ENCODE data around the gene FAN1. TPM values are rescaled to one million over a fixed set of nuclear protein-coding genes. Genes with fewer than 3 reads are reported as not detected.
A peak's percentile ranks its signal among the peaks of the same experiment; 100 is the strongest.

FAN1 gene
- total RNA-seq, 6 experiments from 2014 or later = 7.6 to 16.3 (median 13.3) TPM

DNA sequence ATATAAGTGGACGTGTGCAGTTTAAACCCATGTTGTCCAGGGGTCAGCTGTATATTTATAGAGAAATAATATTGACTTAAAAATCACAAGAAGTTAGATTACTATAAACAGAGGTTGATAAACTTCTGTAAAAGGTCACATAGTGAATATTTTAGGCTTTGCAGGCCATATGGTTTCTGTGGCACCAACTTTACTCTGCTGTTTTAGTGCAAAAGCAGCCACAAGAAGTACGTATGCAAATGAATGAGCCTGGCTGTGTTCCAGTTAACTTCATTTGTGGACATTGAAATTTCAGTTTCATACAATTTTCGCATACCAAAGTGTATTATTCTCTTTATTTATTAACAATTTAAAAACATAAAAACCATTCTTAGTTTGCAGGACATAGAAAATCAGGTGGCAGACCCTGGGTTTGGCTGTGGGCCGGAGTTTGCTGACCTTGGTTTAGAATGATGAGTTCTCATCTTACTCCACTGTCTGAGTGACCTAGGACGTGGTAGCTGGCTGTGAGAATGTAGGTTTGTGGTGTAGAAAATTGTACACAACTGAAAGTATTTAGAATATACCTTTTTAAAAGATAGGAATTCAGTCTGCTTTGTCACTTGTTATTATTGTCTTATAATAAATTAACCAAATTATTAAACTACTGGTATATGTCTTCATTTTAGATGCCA is 16.3 kb downstream of the FAN1 start:
- H3K9me3 ChIP-seq = no peaks in the 10 kb centered on the region
- ATAC-seq (no peak), DNase-seq (no peak)
- intact Hi-C loops (cut with DNase I) = loop anchor here in 1 of 2 donors (10.0 kb wide), 1 partner anchor 45 kb away; no protein-coding TSS in a partner anchor
- no peaks in the 10 kb centered on the region for H3K27me3 ChIP-seq
- TF ChIP-seq, protein P1, sequence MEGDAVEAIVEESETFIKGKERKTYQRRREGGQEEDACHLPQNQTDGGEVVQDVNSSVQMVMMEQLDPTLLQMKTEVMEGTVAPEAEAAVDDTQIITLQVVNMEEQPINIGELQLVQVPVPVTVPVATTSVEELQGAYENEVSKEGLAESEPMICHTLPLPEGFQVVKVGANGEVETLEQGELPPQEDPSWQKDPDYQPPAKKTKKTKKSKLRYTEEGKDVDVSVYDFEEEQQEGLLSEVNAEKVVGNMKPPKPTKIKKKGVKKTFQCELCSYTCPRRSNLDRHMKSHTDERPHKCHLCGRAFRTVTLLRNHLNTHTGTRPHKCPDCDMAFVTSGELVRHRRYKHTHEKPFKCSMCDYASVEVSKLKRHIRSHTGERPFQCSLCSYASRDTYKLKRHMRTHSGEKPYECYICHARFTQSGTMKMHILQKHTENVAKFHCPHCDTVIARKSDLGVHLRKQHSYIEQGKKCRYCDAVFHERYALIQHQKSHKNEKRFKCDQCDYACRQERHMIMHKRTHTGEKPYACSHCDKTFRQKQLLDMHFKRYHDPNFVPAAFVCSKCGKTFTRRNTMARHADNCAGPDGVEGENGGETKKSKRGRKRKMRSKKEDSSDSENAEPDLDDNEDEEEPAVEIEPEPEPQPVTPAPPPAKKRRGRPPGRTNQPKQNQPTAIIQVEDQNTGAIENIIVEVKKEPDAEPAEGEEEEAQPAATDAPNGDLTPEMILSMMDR (IDR thresholded peaks at IDR 0.05) = no peak
- TF ChIP-seq POLR2A (IDR thresholded peaks at IDR 0.05) = no peak
- WGBS (ENCODE audit: insufficient coverage, low coverage, low lambda C conversion rate, missing lambda C conversion rate) = 84% methylated on average over 5 of the region's 5 CpGs
- H3K27ac ChIP-seq = no peak overlapping the region
- H3K36me3 ChIP-seq = peaks cover 0 to 71% (median 30%) of the 10 kb centered on the region in 4 donors
- no peak overlapping the region for H3K4me3 ChIP-seq
- H3K4me1 ChIP-seq = peaks cover 0 to 8% (median 3%) of the 10 kb centered on the region in 4 donors

DNA sequence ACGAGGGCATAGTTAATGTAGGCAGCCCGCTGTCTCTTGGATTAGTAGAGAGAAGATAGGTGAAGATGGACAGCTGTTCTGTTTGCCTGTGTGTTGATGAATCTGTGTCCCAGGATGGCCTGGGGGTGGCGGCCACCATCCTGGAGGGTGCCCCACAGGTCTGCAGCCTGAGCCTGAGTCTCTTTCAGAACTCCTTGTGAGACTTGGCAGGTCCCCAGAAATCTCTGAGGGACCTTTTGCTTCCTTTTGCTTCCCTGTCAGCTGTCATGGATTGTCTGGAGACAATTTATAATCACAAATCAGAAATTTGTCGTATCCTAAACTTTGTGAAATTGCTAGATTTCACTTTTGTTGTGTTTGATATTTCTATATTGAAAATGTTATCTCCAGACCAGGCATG is 17.4 kb downstream of the FAN1 start:
- Histone ChIP-seq H3K36me3 (peaks cover 0 to 77% (median 32%) of the 10 kb centered on the region in 4 donors), H3K4me3 (no peak overlapping the region), H3K27me3 (no peaks in the 10 kb centered on the region), H3K4me1 (peaks cover 0 to 8% (median 3%) of the 10 kb centered on the region in 4 donors), H3K27ac (no peak overlapping the region), H3K9me3 (no peaks in the 10 kb centered on the region)
- intact Hi-C loops (cut with DNase I) = no loop called here
- TF ChIP-seq, protein P1 (IDR thresholded peaks at IDR 0.05) = no peak
- no peak for TF ChIP-seq POLR2A (IDR thresholded peaks at IDR 0.05)
- DNase-seq = no peak
- 78% methylated on average over 1 of the region's 4 CpGs for WGBS (ENCODE audit: insufficient coverage, low coverage, low lambda C conversion rate, missing lambda C conversion rate)
- no peak for ATAC-seq

DNA sequence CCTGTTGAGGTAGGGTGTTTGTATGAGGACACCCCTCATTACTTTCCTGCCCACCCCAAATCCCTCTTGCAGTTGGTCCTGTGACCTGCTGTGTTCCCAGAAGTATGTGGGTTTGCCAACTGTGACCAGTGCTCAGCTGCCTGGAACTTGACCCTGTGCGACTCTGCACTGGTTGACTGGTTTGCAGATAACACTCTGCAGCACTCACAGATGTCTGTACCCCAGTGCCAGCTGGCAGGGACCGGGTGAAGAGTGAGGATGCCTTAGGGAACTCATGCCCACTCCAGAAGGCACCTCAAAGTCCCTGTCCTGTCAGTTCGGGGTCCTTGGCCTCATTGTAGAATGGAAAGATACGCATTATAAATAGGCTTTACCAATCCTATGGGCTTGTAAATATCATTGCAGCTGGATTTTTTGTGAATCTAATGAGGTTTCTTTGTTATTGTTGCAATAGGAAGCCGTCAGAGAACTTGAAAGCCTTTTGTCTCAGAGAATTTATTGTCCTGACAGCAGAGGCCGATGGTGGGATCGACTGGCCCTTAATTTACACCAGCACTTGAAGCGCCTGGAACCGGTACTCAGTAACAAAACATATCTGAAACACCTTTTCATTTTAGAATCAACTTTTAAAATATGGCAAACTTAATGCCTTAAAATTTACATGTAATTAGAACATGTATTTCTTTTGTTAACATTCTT is 18.2 kb downstream of the FAN1 start:
- Histone ChIP-seq H3K9me3 (no peaks in the 10 kb centered on the region), H3K4me3 (no peak overlapping the region), H3K36me3 (peaks cover 0 to 77% (median 34%) of the 10 kb centered on the region in 4 donors), H3K27me3 (no peaks in the 10 kb centered on the region), H3K27ac (no peak overlapping the region), H3K4me1 (peaks cover 0 to 8% (median 3%) of the 10 kb centered on the region in 4 donors)
- TF ChIP-seq, protein P1 (IDR thresholded peaks at IDR 0.05) = no peak
- no peak for TF ChIP-seq POLR2A (IDR thresholded peaks at IDR 0.05)
- DNase-seq (peak; percentile 46 to 74 (median 71)), ATAC-seq (peak; percentile 80 to 94 (median 92))
- whole genome bisulfite sequencing (ENCODE audit: insufficient coverage, low coverage, low lambda C conversion rate, missing lambda C conversion rate) = 85% methylated on average over 6 of the region's 9 CpGs
- intact Hi-C loops (cut with DNase I) = no loop called here

DNA sequence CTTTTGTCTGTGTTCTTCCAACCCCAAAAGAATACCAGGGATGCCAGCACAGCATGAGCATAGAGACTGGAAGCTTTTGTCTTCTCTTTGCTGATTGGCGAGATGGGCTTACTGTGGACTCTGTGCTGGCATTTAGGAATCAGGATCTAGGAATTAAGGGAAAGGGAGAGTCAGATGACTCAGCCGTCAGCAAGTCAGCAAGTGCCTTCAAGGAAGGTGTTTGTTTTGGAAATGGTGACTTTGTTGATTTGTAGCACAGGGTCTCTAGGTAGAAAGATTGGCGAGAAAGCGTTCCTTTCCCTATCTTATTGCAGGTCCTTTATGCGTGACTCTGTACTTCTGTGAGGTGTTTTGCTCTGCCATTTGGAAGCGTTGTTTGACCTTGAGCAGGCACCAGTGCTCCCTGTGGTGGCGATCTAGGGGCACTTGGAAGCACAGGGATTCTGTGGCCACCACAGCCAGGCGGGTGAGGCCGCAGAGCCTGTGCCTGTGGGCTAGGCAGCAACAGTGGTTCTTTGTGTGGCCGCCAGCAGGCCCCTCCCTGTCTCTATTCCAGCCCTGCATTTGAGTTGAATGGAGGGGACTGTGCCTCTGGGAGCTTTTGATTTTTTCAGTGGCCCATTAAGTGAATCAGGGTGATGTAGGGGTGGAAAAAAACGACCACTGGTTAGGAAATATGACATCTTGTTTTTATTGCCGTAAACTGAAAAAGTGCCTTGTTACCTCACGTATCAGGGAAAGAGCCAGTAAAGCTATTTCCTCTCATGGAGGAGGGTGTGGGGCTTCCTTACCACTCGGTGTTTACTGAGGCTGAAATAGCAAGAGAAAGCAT is 19.0 kb downstream of the FAN1 start:
- WGBS (ENCODE audit: insufficient coverage, low coverage, low lambda C conversion rate, missing lambda C conversion rate) = 81% methylated on average over 10 of the region's 14 CpGs
- H3K4me1 ChIP-seq = peaks cover 0 to 8% (median 3%) of the 10 kb centered on the region in 4 donors
- peaks cover 0 to 83% (median 37%) of the 10 kb centered on the region in 4 donors for H3K36me3 ChIP-seq
- DNase-seq = no peak
- no peak overlapping the region for H3K27ac ChIP-seq
- TF ChIP-seq POLR2A (IDR thresholded peaks at IDR 0.05) = no peak
- TF ChIP-seq, protein P1 (IDR thresholded peaks at IDR 0.05) = no peak
- no peaks in the 10 kb centered on the region for H3K9me3 ChIP-seq
- no peak overlapping the region for H3K4me3 ChIP-seq
- ATAC-seq = no peak
- intact Hi-C loops (cut with DNase I) = no loop called here
- no peaks in the 10 kb centered on the region for H3K27me3 ChIP-seq

Measured in right lobe of liver (tissue), 6 donors.